ENCODE measurements around the gene HNRNPH3.

- TF ChIP-seq LEF1 (IDR thresholded peaks at IDR 0.05; ENCODE audit: borderline replicate concordance): no peak
- no peak for TF ChIP-seq ELF4 (IDR thresholded peaks at IDR 0.05)
- TF ChIP-seq HDGF (IDR thresholded peaks at IDR 0.05; ENCODE audit: borderline replicate concordance): no peak
- no peak for TF ChIP-seq FOXM1 (IDR thresholded peaks at IDR 0.05; ENCODE audit: borderline replicate concordance)
- no peak for TF ChIP-seq FOXA1 (IDR thresholded peaks at IDR 0.05)
- TF ChIP-seq TARDBP (IDR thresholded peaks at IDR 0.05): no peak
- no peak for TF ChIP-seq PKNOX1 (IDR thresholded peaks at IDR 0.05)
These were observed 34.8 kb upstream of the HNRNPH3 start for GRCh38 chr10:68296843-68297663.

All from HEK293T (cell line).